ENCODE data around the gene CLK4. TPM values are rescaled to one million over a fixed set of nuclear protein-coding genes. Genes with fewer than 3 reads are reported as not detected.

The CLK4 gene
- total RNA-seq, 1 experiment from 2014 or later: 23.8 TPM

- Histone ChIP-seq H3K27me3 (ENCODE audit: low read length) (no peaks in the 10 kb centered on the region), H3K27ac (ENCODE audit: low read length) (no peak overlapping the region), H3K36me3 (ENCODE audit: low read depth, low read length) (no peaks in the 10 kb centered on the region), H3F3A (ENCODE audit: low read length, unreplicated experiment) (no peaks in the 10 kb centered on the region), H3K4me3 (ENCODE audit: low read length) (no peak overlapping the region), H3K4me2 (ENCODE audit: low read length) (no peak overlapping the region), H3K79me2 (ENCODE audit: low read length) (no peaks in the 10 kb centered on the region), H2AFZ (ENCODE audit: low read length) (no peak overlapping the region), H3K9ac (ENCODE audit: low read length) (no peak overlapping the region), H4K20me1 (ENCODE audit: low read length) (no peaks in the 10 kb centered on the region), H3K4me1 (ENCODE audit: insufficient read depth, low read length) (peaks cover 21% of the 10 kb centered on the region), H3K9me3 (ENCODE audit: low read length) (no peaks in the 10 kb centered on the region), H3K9me2 (replicated peaks; ENCODE audit: low read length) (no peaks in the 10 kb centered on the region)
- POLR2A ChIA-PET (ENCODE audit: unreplicated experiment): no interaction called here
- intact Hi-C loops (cut with micrococcal nuclease): no loop called here
- CTCF ChIA-PET: no interaction called here
- no peak for TF ChIP-seq EZH2 (IDR thresholded peaks at IDR 0.05; ENCODE audit: low read length, unreplicated experiment)
- TF ChIP-seq EZH2phosphoT487 (IDR thresholded peaks at IDR 0.05; ENCODE audit: borderline replicate concordance, low read length): no peak
- TF ChIP-seq CTCF (conservative IDR thresholded peaks at IDR 0.05; ENCODE audit: low read depth, low read length): no peak
- ATAC-seq (no peak), DNase-seq (no peak)
- no TSS peak for BruUV-seq (replicated peaks)
Observed at GRCh38 chr5:178671602-178672144, 44.8 kb upstream of the CLK4 start.

GRCh38 chr5:178670351-178670885 is 43.6 kb upstream of the CLK4 start:
- H3K27ac ChIP-seq (ENCODE audit: low read length): no peak overlapping the region
- H3K36me3 ChIP-seq (ENCODE audit: low read depth, low read length): no peaks in the 10 kb centered on the region
- no peaks in the 10 kb centered on the region for H3K79me2 ChIP-seq (ENCODE audit: low read length)
- no TSS peak for BruUV-seq (replicated peaks)
- H3K9ac ChIP-seq (ENCODE audit: low read length): no peak overlapping the region
- H3K27me3 ChIP-seq (ENCODE audit: low read length): no peaks in the 10 kb centered on the region
- no peaks in the 10 kb centered on the region for H3K9me3 ChIP-seq (ENCODE audit: low read length)
- POLR2A ChIA-PET (ENCODE audit: unreplicated experiment): no interaction called here
- H3K4me1 ChIP-seq (ENCODE audit: insufficient read depth, low read length): peaks cover 21% of the 10 kb centered on the region
- H2AFZ ChIP-seq (ENCODE audit: low read length): no peak overlapping the region
- H3K9me2 ChIP-seq (replicated peaks; ENCODE audit: low read length): no peaks in the 10 kb centered on the region
- H3K4me3 ChIP-seq (ENCODE audit: low read length): no peak overlapping the region
- no peak overlapping the region for H3K4me2 ChIP-seq (ENCODE audit: low read length)
- no peaks in the 10 kb centered on the region for H3F3A ChIP-seq (ENCODE audit: low read length, unreplicated experiment)
- DNase-seq: no peak
- CTCF ChIA-PET: no interaction called here
- intact Hi-C loops (cut with micrococcal nuclease): no loop called here
- ATAC-seq: no peak
- no peaks in the 10 kb centered on the region for H4K20me1 ChIP-seq (ENCODE audit: low read length)
- no peak for TF ChIP-seq EZH2phosphoT487 (IDR thresholded peaks at IDR 0.05; ENCODE audit: borderline replicate concordance, low read length)
- TF ChIP-seq CTCF (conservative IDR thresholded peaks at IDR 0.05; ENCODE audit: low read depth, low read length): no peak
- TF ChIP-seq EZH2 (IDR thresholded peaks at IDR 0.05; ENCODE audit: low read length, unreplicated experiment): no peak

- BruUV-seq (replicated peaks): no TSS peak
- CTCF ChIA-PET: no interaction called here
- DNase-seq (peak; percentile 78), ATAC-seq (peak; percentile 73)
- Histone ChIP-seq H3K4me2 (ENCODE audit: low read length) (peak overlapping the region; percentile 44), H3K4me3 (ENCODE audit: low read length) (no peak overlapping the region), H3K27me3 (ENCODE audit: low read length) (no peaks in the 10 kb centered on the region), H3K9me2 (replicated peaks; ENCODE audit: low read length) (no peaks in the 10 kb centered on the region), H3F3A (ENCODE audit: low read length, unreplicated experiment) (no peaks in the 10 kb centered on the region), H3K4me1 (ENCODE audit: insufficient read depth, low read length) (peaks cover 21% of the 10 kb centered on the region), H2AFZ (ENCODE audit: low read length) (0 out of 2 replicates have a peak overlapping the region, but pooled peaks have one; percentile 3), H3K79me2 (ENCODE audit: low read length) (no peaks in the 10 kb centered on the region), H3K9me3 (ENCODE audit: low read length) (no peaks in the 10 kb centered on the region), H4K20me1 (ENCODE audit: low read length) (no peaks in the 10 kb centered on the region), H3K36me3 (ENCODE audit: low read depth, low read length) (no peaks in the 10 kb centered on the region), H3K27ac (ENCODE audit: low read length) (peak overlapping the region; percentile 63), H3K9ac (ENCODE audit: low read length) (no peak overlapping the region)
- intact Hi-C loops (cut with micrococcal nuclease): no loop called here
- TF ChIP-seq EZH2 (IDR thresholded peaks at IDR 0.05; ENCODE audit: low read length, unreplicated experiment) (no peak), CTCF (conservative IDR thresholded peaks at IDR 0.05; ENCODE audit: low read depth, low read length) (no peak), EZH2phosphoT487 (IDR thresholded peaks at IDR 0.05; ENCODE audit: borderline replicate concordance, low read length) (no peak)
- POLR2A ChIA-PET (ENCODE audit: unreplicated experiment): no interaction called here
Observed at GRCh38 chr5:178668579-178668978, 41.7 kb upstream of the CLK4 start.
